SU-DHL-6 (cell line): ENCODE measurements around the gene MMP15.
"Not testable (repeated sequence)": the region's sequence is repeated elsewhere in the genome, so short reads cannot be mapped to it uniquely, and the experiment has no call there.

Experiments
- EZH2phosphoT487 ChIP-seq: fragments of 200-600 bp; sonication (generic), shearing (Covaris generic); conservative IDR thresholded peaks from 2 replicates; pipeline ENCODE4 v1.6.1; 2018; ENCODE audit warnings: mild to moderate bottlenecking, antibody characterized with exemption, low read length, moderate library complexity, mixed read lengths
- TF ChIP-seq, protein P1 (sequence below): fragments of 200-600 bp; sonication (generic); IDR thresholded peaks from one replicate; pipeline ENCODE4 v1.5.1; 2017; ENCODE audit warnings: antibody characterized with exemption, mild to moderate bottlenecking, low read length, moderate library complexity; ENCODE audit not compliant: insufficient read depth, poor library complexity, severe bottlenecking

- TF ChIP-seq, protein P1, sequence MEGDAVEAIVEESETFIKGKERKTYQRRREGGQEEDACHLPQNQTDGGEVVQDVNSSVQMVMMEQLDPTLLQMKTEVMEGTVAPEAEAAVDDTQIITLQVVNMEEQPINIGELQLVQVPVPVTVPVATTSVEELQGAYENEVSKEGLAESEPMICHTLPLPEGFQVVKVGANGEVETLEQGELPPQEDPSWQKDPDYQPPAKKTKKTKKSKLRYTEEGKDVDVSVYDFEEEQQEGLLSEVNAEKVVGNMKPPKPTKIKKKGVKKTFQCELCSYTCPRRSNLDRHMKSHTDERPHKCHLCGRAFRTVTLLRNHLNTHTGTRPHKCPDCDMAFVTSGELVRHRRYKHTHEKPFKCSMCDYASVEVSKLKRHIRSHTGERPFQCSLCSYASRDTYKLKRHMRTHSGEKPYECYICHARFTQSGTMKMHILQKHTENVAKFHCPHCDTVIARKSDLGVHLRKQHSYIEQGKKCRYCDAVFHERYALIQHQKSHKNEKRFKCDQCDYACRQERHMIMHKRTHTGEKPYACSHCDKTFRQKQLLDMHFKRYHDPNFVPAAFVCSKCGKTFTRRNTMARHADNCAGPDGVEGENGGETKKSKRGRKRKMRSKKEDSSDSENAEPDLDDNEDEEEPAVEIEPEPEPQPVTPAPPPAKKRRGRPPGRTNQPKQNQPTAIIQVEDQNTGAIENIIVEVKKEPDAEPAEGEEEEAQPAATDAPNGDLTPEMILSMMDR = not testable (repeated sequence)
- not testable (repeated sequence) for TF ChIP-seq EZH2phosphoT487
Measured at GRCh38 chr16:58095575-58095960, 70.0 kb downstream of the MMP15 start.
